ENCODE results near the gene SLC15A5.

Gene SLC15A5

GRCh38 chr12:16266085-16266484 lies 11.4 kb downstream of the SLC15A5 start:
- H3K36me3 ChIP-seq (replicated peaks; ENCODE audit: insufficient read depth, low read length): no peaks in the 10 kb centered on the region
- no peak for DNase-seq
- H3K9ac ChIP-seq (ENCODE audit: low read length): no peak overlapping the region
- H3K4me1 ChIP-seq (ENCODE audit: low read length): no peaks in the 10 kb centered on the region
- no peak overlapping the region for H3K27ac ChIP-seq (ENCODE audit: low read length)
- no peak for TF ChIP-seq EZH2 (optimal IDR thresholded peaks at IDR 0.05; ENCODE audit: low read depth, low read length)
- no peak for TF ChIP-seq EZH2phosphoT487 (IDR thresholded peaks at IDR 0.05; ENCODE audit: low read length)
- TF ChIP-seq, protein P1, sequence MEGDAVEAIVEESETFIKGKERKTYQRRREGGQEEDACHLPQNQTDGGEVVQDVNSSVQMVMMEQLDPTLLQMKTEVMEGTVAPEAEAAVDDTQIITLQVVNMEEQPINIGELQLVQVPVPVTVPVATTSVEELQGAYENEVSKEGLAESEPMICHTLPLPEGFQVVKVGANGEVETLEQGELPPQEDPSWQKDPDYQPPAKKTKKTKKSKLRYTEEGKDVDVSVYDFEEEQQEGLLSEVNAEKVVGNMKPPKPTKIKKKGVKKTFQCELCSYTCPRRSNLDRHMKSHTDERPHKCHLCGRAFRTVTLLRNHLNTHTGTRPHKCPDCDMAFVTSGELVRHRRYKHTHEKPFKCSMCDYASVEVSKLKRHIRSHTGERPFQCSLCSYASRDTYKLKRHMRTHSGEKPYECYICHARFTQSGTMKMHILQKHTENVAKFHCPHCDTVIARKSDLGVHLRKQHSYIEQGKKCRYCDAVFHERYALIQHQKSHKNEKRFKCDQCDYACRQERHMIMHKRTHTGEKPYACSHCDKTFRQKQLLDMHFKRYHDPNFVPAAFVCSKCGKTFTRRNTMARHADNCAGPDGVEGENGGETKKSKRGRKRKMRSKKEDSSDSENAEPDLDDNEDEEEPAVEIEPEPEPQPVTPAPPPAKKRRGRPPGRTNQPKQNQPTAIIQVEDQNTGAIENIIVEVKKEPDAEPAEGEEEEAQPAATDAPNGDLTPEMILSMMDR (IDR thresholded peaks at IDR 0.05; ENCODE audit: low read length): no peak
- H3K4me2 ChIP-seq (ENCODE audit: low read depth, low read length): no peak overlapping the region
- H2AFZ ChIP-seq (ENCODE audit: low read length): no peak overlapping the region
- H3K4me3 ChIP-seq (ENCODE audit: low read length): no peak overlapping the region
- no peaks in the 10 kb centered on the region for H4K20me1 ChIP-seq (ENCODE audit: insufficient read depth, low read length)
- no peaks in the 10 kb centered on the region for H3K9me3 ChIP-seq (replicated peaks; ENCODE audit: insufficient read depth, low read length)
- no peaks in the 10 kb centered on the region for H3K79me2 ChIP-seq (ENCODE audit: low read length)
- no peaks in the 10 kb centered on the region for H3K9me2 ChIP-seq (replicated peaks; ENCODE audit: insufficient read depth, low read length)
- no peaks in the 10 kb centered on the region for H3K27me3 ChIP-seq (replicated peaks; ENCODE audit: insufficient read depth, low read length)
- no peaks in the 10 kb centered on the region for H3F3A ChIP-seq (ENCODE audit: insufficient read depth, low read length)

DNA sequence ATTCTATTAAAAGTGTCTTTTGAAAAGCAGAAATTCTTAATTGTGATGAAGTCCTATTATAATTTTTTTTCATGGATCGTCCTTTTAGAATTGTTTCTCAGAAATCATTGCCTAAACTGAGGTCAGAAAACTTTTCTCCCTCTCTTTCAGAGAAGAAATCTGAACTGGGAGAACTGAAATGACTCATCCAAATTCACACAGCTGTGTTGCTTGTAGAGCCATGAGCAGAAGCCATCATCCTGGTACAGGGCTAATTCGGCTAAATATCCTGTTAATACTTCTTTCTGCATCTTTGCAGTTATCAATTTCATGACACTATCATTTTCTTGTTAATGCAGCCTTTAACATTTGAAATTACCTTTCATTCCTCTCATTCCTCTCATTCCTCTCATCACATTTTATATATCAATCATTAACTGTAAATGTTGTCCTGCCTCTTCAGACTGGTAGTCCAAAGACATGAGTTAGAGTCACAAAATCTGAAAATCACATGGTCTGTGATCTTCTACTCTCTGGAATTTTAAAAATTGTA lies 15.5 kb downstream of the SLC15A5 start:
- Histone ChIP-seq H3K36me3 (replicated peaks; ENCODE audit: insufficient read depth, low read length) (no peaks in the 10 kb centered on the region), H3K9me2 (replicated peaks; ENCODE audit: insufficient read depth, low read length) (no peaks in the 10 kb centered on the region), H3K27ac (ENCODE audit: low read length) (no peak overlapping the region), H3K4me2 (ENCODE audit: low read depth, low read length) (no peak overlapping the region), H3K4me3 (ENCODE audit: low read length) (no peak overlapping the region), H3K9me3 (replicated peaks; ENCODE audit: insufficient read depth, low read length) (no peaks in the 10 kb centered on the region), H3K27me3 (replicated peaks; ENCODE audit: insufficient read depth, low read length) (no peaks in the 10 kb centered on the region), H2AFZ (ENCODE audit: low read length) (no peak overlapping the region), H3F3A (ENCODE audit: insufficient read depth, low read length) (no peaks in the 10 kb centered on the region), H3K79me2 (ENCODE audit: low read length) (no peaks in the 10 kb centered on the region), H3K4me1 (ENCODE audit: low read length) (no peaks in the 10 kb centered on the region), H4K20me1 (ENCODE audit: insufficient read depth, low read length) (no peaks in the 10 kb centered on the region), H3K9ac (ENCODE audit: low read length) (no peak overlapping the region)
- no peak for DNase-seq
- TF ChIP-seq, protein P1 (IDR thresholded peaks at IDR 0.05; ENCODE audit: low read length): no peak
- TF ChIP-seq EZH2phosphoT487 (IDR thresholded peaks at IDR 0.05; ENCODE audit: low read length) (no peak), EZH2 (optimal IDR thresholded peaks at IDR 0.05; ENCODE audit: low read depth, low read length) (no peak)

DNA sequence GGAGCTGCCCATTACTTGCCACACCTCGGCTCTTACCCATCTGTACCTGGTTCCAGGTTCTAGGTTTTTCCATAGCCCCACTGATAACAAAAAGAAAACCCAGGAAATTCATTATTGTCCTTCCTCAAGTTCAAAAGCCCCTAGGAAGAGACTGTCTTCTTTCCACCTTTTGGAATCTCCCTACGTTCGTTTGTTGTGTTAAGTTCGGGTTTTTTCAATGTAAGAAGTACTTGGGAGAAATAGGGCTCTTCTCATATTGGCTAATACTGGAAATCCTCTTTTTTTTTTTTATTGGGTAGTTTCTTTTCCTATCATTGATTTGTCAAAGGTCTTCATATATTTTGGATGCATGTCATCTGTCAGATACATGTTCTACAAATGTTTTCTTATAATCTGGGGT lies 17.3 kb downstream of the SLC15A5 start:
- no peak overlapping the region for H3K9ac ChIP-seq (ENCODE audit: low read length)
- DNase-seq: no peak
- no peak overlapping the region for H3K27ac ChIP-seq (ENCODE audit: low read length)
- H2AFZ ChIP-seq (ENCODE audit: low read length): no peak overlapping the region
- H3K4me2 ChIP-seq (ENCODE audit: low read depth, low read length): no peak overlapping the region
- no peaks in the 10 kb centered on the region for H4K20me1 ChIP-seq (ENCODE audit: insufficient read depth, low read length)
- no peaks in the 10 kb centered on the region for H3K79me2 ChIP-seq (ENCODE audit: low read length)
- H3K4me3 ChIP-seq (ENCODE audit: low read length): no peak overlapping the region
- no peaks in the 10 kb centered on the region for H3K36me3 ChIP-seq (replicated peaks; ENCODE audit: insufficient read depth, low read length)
- TF ChIP-seq, protein P1 (IDR thresholded peaks at IDR 0.05; ENCODE audit: low read length): no peak
- no peak for TF ChIP-seq EZH2phosphoT487 (IDR thresholded peaks at IDR 0.05; ENCODE audit: low read length)
- H3K27me3 ChIP-seq (replicated peaks; ENCODE audit: insufficient read depth, low read length): no peaks in the 10 kb centered on the region
- H3K4me1 ChIP-seq (ENCODE audit: low read length): no peaks in the 10 kb centered on the region
- no peaks in the 10 kb centered on the region for H3K9me3 ChIP-seq (replicated peaks; ENCODE audit: insufficient read depth, low read length)
- H3K9me2 ChIP-seq (replicated peaks; ENCODE audit: insufficient read depth, low read length): no peaks in the 10 kb centered on the region
- no peaks in the 10 kb centered on the region for H3F3A ChIP-seq (ENCODE audit: insufficient read depth, low read length)

Data from MM.1S (cell line).